CD4-positive, alpha-beta memory T cell (primary cell): ENCODE data around the gene MRE11. TPM values are rescaled to one million over a fixed set of nuclear protein-coding genes. Genes with fewer than 3 reads are reported as not detected.

ENCODE experiments used
- CTCF ChIA-PET: fragments of 350-600 bp; sonication (Branson Sonifier 250); formaldehyde crosslinking; loops from one replicate; lab custom pipeline; 2021; ENCODE audit warnings: inconsistent platforms; ENCODE audit not compliant: partially characterized antibody; lab: Charles Lee
- POLR2A ChIA-PET: fragments of 350-600 bp; sonication (Branson Sonifier 250); formaldehyde crosslinking; loops from one replicate; lab custom pipeline; 2021; ENCODE audit not compliant: partially characterized antibody; lab: Charles Lee
- DNase-seq, 5 donors: peaks; one replicate each; pipeline versions ENCODE4 v3.0.0 to v3.0.0-alpha.2; 2020 to 2022; ENCODE audit warnings: mixed read lengths in 1 of 5
- H3K27ac ChIP-seq: one replicate; pipeline ENCODE4 v1.7.0; 2013; ENCODE audit warnings: low read depth, low read length
- H3K27me3 ChIP-seq: 2 replicates; pipeline ENCODE4 v1.7.0; 2013; ENCODE audit warnings: mild to moderate bottlenecking, low read length, moderate library complexity; ENCODE audit not compliant: insufficient read depth
- H3K36me3 ChIP-seq: 2 replicates; pipeline ENCODE4 v1.7.0; 2013; ENCODE audit warnings: mild to moderate bottlenecking, low read length, moderate library complexity; ENCODE audit not compliant: insufficient read depth
- H3K4me1 ChIP-seq: 2 replicates; pipeline ENCODE4 v1.7.0; 2013; ENCODE audit warnings: mild to moderate bottlenecking, low read length, moderate library complexity; ENCODE audit not compliant: insufficient read depth
- H3K4me3 ChIP-seq, 2 donors: one replicate each; pipeline ENCODE4 v1.7.0; 2013; ENCODE audit warnings: low read length in 2 of 2, mild to moderate bottlenecking in 1 of 2
- H3K9me3 ChIP-seq, 2 donors: one replicate each; pipeline ENCODE4 v1.7.0; 2013; ENCODE audit warnings: low read length in 2 of 2, control low read depth in 1 of 2; ENCODE audit not compliant: control insufficient read depth in 1 of 2
- H3K27ac Mint-ChIP-seq, 7 donors: one replicate each; pipeline ENCODE4 v1.8.0; 2020 to 2021; ENCODE audit warnings: mixed read lengths in 7 of 7, mild to moderate bottlenecking in 6 of 7, inconsistent platforms in 3 of 7, moderate library complexity in 3 of 7
- H3K27me3 Mint-ChIP-seq, 2 donors: one replicate each; pipeline ENCODE4 v1.8.0; 2020 to 2021; ENCODE audit warnings: mixed read lengths in 2 of 2
- H3K36me3 Mint-ChIP-seq, 2 donors: one replicate each; pipeline ENCODE4 v1.8.0; 2020 to 2021; ENCODE audit warnings: mixed read lengths in 2 of 2, inconsistent platforms in 1 of 2, mild to moderate bottlenecking in 1 of 2
- H3K4me1 Mint-ChIP-seq, 4 donors: one replicate each; pipeline ENCODE4 v1.8.0; 2020 to 2021; ENCODE audit warnings: mixed read lengths in 4 of 4, mild to moderate bottlenecking in 1 of 4
- H3K4me3 Mint-ChIP-seq, 8 donors: one replicate each; pipeline ENCODE4 v1.8.0; 2020 to 2021; ENCODE audit warnings: mixed read lengths in 8 of 8, mild to moderate bottlenecking in 7 of 8, moderate library complexity in 6 of 8, inconsistent platforms in 3 of 8
- H3K9me3 Mint-ChIP-seq, 8 donors: one replicate each; pipeline ENCODE4 v1.8.0; 2020 to 2021; ENCODE audit warnings: mixed read lengths in 8 of 8, mild to moderate bottlenecking in 5 of 8, inconsistent platforms in 3 of 8, moderate library complexity in 1 of 8
- intact Hi-C: fragments of 100-400 bp; cut with micrococcal nuclease; formaldehyde crosslinking; loops from one replicate; pipeline ENCODE4 v1.15.1; 2023
- polyA plus RNA-seq, 2 donors: library from polyadenylated mRNA; unstranded; fragments of 300-500 nt; fragmentation: Illumina TruSeq; gene quantifications; one replicate each; pipeline ENCODE4 v1.2.3, GENCODE V29; 2021
- total RNA-seq, 2 experiments: library from RNA; stranded (reverse); gene quantifications; one replicate each; pipeline ENCODE4 v1.2.3, GENCODE V29; 2021

MRE11 gene
- total and polyA plus RNA-seq, 4 experiments from 2014 or later, result 7.6 to 43.4 (median 30.4) TPM

DNA sequence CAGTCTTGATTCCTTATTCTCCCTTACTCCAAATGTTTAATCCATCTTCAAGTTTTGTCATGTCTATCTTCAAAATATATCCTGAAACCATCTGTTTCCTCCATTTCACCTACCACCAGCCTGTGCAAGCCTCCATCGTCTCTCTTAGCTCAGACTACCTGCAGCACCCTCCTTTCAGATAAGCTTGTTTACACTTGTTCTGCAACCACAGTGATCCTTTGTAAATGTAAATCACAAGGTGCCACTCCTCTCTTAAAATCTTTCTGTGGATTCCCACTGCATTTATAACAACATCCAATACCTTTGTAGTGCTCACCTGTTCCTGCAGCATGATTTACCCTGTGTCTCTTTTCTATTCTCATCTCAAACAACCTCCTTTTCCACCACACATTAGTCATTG, 60.6 kb downstream of the MRE11 start:
- Histone ChIP-seq H3K27ac (no peak overlapping the region), H3K27me3 (no peaks in the 10 kb centered on the region), H3K4me3 (no peak overlapping the region), H3K4me1 (no peaks in the 10 kb centered on the region), H3K9me3 (no peaks in the 10 kb centered on the region), H3K36me3 (no peaks in the 10 kb centered on the region)
- no peaks in the 10 kb centered on the region for H3K27me3 Mint-ChIP-seq
- H3K4me1 Mint-ChIP-seq, result peaks cover 0 to 1% (median under 1%) of the 10 kb centered on the region in 4 donors
- POLR2A ChIA-PET, result no interaction called here
- no peak overlapping the region for H3K4me3 Mint-ChIP-seq
- CTCF ChIA-PET, result no interaction called here
- no peak for DNase-seq
- intact Hi-C loops, result no loop called here
- peaks cover 0 to 2% (median 0%) of the 10 kb centered on the region in 8 donors for H3K9me3 Mint-ChIP-seq
- H3K27ac Mint-ChIP-seq, result no peak overlapping the region
- H3K36me3 Mint-ChIP-seq, result peaks cover 77 to 84% of the 10 kb centered on the region in 2 donors

DNA sequence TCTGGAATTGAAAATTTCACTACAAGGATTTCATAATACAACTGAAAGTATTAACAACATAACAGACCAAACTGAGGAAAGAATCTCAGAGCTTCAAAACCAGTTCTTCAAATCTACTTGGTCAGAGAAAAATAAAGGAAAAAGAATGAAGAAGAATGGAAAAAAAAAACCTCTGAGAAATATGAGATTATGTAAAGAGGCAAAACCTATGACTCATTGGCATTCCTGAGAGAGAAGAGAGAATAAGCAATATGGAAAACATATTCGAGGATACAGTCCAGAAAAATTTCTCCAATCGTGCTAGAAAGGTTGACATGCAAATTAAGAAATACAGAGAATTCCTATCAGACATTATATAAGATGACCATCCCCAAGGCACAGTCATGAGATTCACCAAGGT, 69.0 kb downstream of the MRE11 start:
- Histone ChIP-seq H3K4me1 (no peaks in the 10 kb centered on the region), H3K36me3 (peaks cover 8% of the 10 kb centered on the region), H3K27ac (no peak overlapping the region), H3K9me3 (no peaks in the 10 kb centered on the region), H3K4me3 (no peak overlapping the region), H3K27me3 (no peaks in the 10 kb centered on the region)
- DNase-seq, result no peak
- POLR2A ChIA-PET, result no interaction called here
- CTCF ChIA-PET, result no interaction called here
- no peaks in the 10 kb centered on the region for H3K27me3 Mint-ChIP-seq
- H3K27ac Mint-ChIP-seq, result no peak overlapping the region
- peaks cover 1 to 7% (median 4%) of the 10 kb centered on the region in 4 donors for H3K4me1 Mint-ChIP-seq
- peaks cover 0 to 2% (median 0%) of the 10 kb centered on the region in 8 donors for H3K9me3 Mint-ChIP-seq
- peaks cover 72 to 76% of the 10 kb centered on the region in 2 donors for H3K36me3 Mint-ChIP-seq
- H3K4me3 Mint-ChIP-seq, result no peak overlapping the region
- intact Hi-C loops, result no loop called here

DNA sequence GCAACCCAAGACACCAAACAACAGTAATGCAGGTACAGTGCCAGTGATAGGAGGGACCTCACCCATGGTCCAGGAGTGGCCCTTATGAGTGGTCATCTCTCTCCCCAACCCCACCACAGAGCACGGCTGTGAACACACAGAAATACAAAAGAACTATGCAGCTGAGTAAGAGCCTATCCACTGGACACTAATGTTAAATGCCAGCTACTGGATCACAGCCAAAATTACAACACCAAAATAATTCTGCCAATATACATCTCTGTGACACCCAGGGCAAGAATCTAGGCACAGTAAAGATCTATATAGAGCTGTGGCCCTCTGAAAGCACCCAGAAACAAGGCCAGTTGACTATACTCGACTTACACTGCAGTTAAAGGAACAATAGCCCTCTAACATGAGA, 69.6 kb downstream of the MRE11 start:
- Mint-ChIP-seq H3K27me3 (no peaks in the 10 kb centered on the region), H3K36me3 (peaks cover 71 to 73% of the 10 kb centered on the region in 2 donors), H3K4me1 (peaks cover 1 to 7% (median 4%) of the 10 kb centered on the region in 4 donors), H3K4me3 (no peak overlapping the region), H3K9me3 (peaks cover 0 to 2% (median 0%) of the 10 kb centered on the region in 8 donors), H3K27ac (no peak overlapping the region)
- intact Hi-C loops, result no loop called here
- H3K4me1 ChIP-seq, result no peaks in the 10 kb centered on the region
- no peaks in the 10 kb centered on the region for H3K9me3 ChIP-seq
- ChIA-PET POLR2A (no interaction called here), CTCF (no interaction called here)
- DNase-seq, result no peak
- peaks cover 8% of the 10 kb centered on the region for H3K36me3 ChIP-seq
- H3K27me3 ChIP-seq, result no peaks in the 10 kb centered on the region
- H3K4me3 ChIP-seq, result no peak overlapping the region
- no peak overlapping the region for H3K27ac ChIP-seq

DNA sequence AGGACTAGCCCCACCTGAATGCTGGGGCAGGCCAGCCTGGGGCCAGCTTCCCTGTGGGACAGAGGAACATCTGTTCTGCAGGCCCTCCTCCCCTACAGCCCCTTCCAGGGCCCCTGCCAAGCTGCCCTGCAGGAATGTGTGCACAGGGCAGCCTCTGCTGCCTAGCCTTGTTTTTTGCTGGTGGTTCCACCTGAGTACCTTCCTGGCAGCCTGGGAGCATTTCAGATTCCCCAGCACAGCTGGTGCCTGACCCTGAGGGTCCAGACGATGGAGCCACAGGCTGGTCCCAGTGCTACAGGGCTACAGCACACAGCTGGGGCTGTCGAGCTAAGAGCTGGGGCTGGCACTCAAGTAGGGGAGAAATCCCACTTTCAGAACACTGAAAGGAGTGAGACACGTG, 70.1 kb downstream of the MRE11 start:
- H3K36me3 ChIP-seq, result peaks cover 8% of the 10 kb centered on the region
- H3K9me3 ChIP-seq, result no peaks in the 10 kb centered on the region
- no peak overlapping the region for H3K4me3 Mint-ChIP-seq
- H3K36me3 Mint-ChIP-seq, result peaks cover 69 to 73% of the 10 kb centered on the region in 2 donors
- H3K27me3 ChIP-seq, result no peaks in the 10 kb centered on the region
- peaks cover 1 to 7% (median 4%) of the 10 kb centered on the region in 4 donors for H3K4me1 Mint-ChIP-seq
- DNase-seq, result no peak
- H3K9me3 Mint-ChIP-seq, result peaks cover 0 to 1% (median 0%) of the 10 kb centered on the region in 8 donors
- intact Hi-C loops, result no loop called here
- H3K4me3 ChIP-seq, result no peak overlapping the region
- no peaks in the 10 kb centered on the region for H3K27me3 Mint-ChIP-seq
- no peak overlapping the region for H3K27ac Mint-ChIP-seq
- ChIA-PET CTCF (no interaction called here), POLR2A (no interaction called here)
- no peak overlapping the region for H3K27ac ChIP-seq
- no peaks in the 10 kb centered on the region for H3K4me1 ChIP-seq

DNA sequence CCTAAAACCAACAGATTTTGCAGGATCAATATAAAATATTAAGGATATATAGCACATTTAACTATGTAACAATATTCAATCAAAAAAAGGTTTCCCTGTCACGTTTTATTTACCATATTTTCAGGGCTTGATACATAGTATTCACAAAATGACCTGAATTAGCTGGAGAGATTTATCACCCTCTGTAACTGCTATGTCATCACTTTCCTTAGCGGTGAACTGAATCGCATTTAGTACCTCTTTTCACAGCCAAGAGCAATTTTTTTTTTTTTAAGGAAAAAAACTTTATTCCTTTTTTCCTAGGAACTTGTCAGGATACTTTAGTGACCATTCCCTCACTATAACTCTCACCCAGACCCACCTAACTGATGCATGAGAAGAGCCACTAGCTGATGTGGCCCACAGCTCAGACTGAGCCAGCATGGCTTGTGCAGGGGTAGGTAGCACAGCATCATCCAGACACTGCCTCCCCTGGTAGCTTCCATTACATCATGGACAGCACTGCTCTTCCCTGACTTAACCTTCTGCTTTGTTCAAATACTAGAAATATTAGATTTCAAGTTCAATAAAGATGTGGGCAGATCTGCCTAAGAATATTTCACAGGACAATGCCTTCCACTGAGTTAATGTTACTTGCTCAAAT, 75.4 kb downstream of the MRE11 start:
- Histone ChIP-seq H3K36me3 (peaks cover 8% of the 10 kb centered on the region), H3K4me1 (no peaks in the 10 kb centered on the region), H3K27me3 (no peaks in the 10 kb centered on the region), H3K9me3 (no peaks in the 10 kb centered on the region), H3K27ac (no peak overlapping the region), H3K4me3 (no peak overlapping the region)
- intact Hi-C loops, result no loop called here
- DNase-seq, result no peak
- POLR2A ChIA-PET, result no interaction called here
- Mint-ChIP-seq H3K36me3 (peaks cover 49 to 54% of the 10 kb centered on the region in 2 donors), H3K4me1 (no peaks in the 10 kb centered on the region), H3K4me3 (no peak overlapping the region), H3K9me3 (peaks cover 0 to 2% (median 0%) of the 10 kb centered on the region in 8 donors), H3K27me3 (no peaks in the 10 kb centered on the region), H3K27ac (peak overlapping the region in 2 of 7 donors; percentile 39 to 44)
- CTCF ChIA-PET, result no interaction called here

DNA sequence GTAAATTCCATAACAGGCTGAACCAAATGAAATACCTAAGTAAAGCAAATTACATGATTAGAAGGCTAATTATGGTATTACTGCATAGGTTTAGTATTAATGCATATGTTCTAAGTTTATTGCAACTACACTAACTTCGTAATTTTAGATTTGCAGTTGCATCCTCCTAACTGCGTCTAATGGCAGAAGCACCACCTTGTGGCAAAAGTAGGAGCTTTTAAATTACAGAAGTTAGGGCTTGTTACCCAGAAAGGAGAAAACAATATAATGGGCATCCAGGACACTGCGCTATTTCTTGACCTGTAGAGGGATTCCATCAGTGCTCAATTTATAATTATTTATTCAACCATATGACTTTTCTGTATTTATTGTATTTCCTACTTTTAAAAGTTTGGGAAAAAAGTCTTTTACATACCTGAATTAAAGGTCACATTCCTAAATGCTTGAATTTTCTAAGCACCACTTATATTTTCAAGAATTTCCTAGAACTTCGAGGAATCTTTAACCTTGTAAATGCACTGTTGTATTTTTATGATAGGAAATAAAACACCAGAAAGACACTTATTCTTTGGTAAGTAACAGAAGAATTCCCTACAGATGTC, 76.2 kb downstream of the MRE11 start:
- Mint-ChIP-seq H3K27ac (peak overlapping the region in 1 of 7 donors; percentile 39), H3K4me3 (no peak overlapping the region), H3K9me3 (peaks cover 0 to 2% (median under 1%) of the 10 kb centered on the region in 8 donors), H3K36me3 (peaks cover 45 to 55% of the 10 kb centered on the region in 2 donors), H3K4me1 (no peaks in the 10 kb centered on the region), H3K27me3 (no peaks in the 10 kb centered on the region)
- H3K4me1 ChIP-seq, result no peaks in the 10 kb centered on the region
- H3K36me3 ChIP-seq, result peaks cover 8% of the 10 kb centered on the region
- POLR2A ChIA-PET, result interaction anchor here (0.6 kb wide), 1 partner anchor 75 kb away, joined by 3 read pairs; no protein-coding TSS in a partner anchor
- H3K27ac ChIP-seq, result no peak overlapping the region
- no peaks in the 10 kb centered on the region for H3K9me3 ChIP-seq
- intact Hi-C loops, result no loop called here
- H3K4me3 ChIP-seq, result no peak overlapping the region
- no peaks in the 10 kb centered on the region for H3K27me3 ChIP-seq
- CTCF ChIA-PET, result interaction anchor here (2.2 kb wide), 1 partner anchor 91 kb away, joined by 8 read pairs; no protein-coding TSS in a partner anchor
- no peak for DNase-seq

DNA sequence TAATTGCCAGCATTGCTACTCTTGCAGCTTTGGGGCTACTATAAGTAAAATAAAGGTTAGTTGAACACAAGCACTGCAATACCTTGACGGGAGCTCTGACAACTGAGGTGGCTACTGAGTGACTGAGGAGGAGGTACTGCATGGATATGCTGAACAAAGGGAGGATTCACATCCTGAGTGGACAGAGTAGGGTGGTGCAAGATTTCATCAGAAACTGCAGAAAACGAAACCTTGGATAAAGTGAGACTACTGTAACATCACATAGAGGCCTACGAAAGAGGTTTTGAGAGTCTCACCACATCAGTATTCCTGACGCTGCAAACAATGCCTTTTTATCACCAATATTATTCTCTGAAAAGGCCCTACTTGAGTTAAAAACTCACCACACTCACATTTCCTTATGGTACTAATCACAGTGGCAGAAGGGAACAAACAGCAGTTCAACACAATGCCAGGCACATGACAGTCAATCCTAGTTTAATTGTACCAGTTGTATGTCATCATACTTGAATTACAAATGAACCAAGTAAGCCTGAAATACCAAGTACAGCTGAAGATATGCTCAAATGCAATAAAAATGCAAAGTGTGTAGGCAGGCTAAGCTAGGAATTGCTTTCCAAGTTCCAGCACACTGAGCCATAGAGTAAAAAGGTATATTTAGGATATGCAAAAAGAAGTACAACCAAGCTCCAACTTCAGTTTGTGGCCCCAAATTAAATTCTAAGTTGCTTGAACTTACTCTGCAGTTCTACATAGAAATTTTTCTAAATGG, 88.4 kb downstream of the MRE11 start:
- intact Hi-C loops, result no loop called here
- Histone ChIP-seq H3K27ac (no peak overlapping the region), H3K27me3 (no peaks in the 10 kb centered on the region), H3K36me3 (no peaks in the 10 kb centered on the region), H3K4me3 (no peak overlapping the region), H3K4me1 (no peaks in the 10 kb centered on the region), H3K9me3 (no peaks in the 10 kb centered on the region)
- Mint-ChIP-seq H3K9me3 (peaks cover 10 to 78% (median 53%) of the 10 kb centered on the region in 8 donors), H3K27ac (no peak overlapping the region), H3K36me3 (peaks cover 18 to 38% of the 10 kb centered on the region in 2 donors), H3K4me3 (no peak overlapping the region), H3K4me1 (peaks cover 5 to 8% (median 7%) of the 10 kb centered on the region in 4 donors), H3K27me3 (peaks cover 13 to 17% of the 10 kb centered on the region in 2 donors)
- DNase-seq, result no peak
- ChIA-PET CTCF (no interaction called here), POLR2A (no interaction called here)
